Middle frontal gyrus (tissue), 1 donor: ENCODE results near the gene NBPF12.
"Not testable (repeated sequence)": the region's sequence is repeated elsewhere in the genome, so short reads cannot be mapped to it uniquely, and the experiment has no call there.

Experiments
- DNase-seq: peaks from one replicate; pipeline ENCODE4 v3.0.0-alpha.2; 2015; ENCODE audit warnings: low spot score; ENCODE audit errors: extremely low spot score

The NBPF12 gene

GRCh38 chr1:146938242-146938902 is at the start of gene NBPF12:
Gene NBPF12, plus strand, starts transcription at chr1:146938324. Its CDS starts 21,820 bp downstream, at chr1:146960144.
- peak; percentile 59 for DNase-seq

GRCh38 chr1:146891355-146891754 is 46.8 kb upstream of the NBPF12 start:
- DNase-seq: not testable (repeated sequence)

- DNase-seq: not testable (repeated sequence)
Measured at GRCh38 chr1:146892331-146892730, 45.8 kb upstream of the NBPF12 start.

DNA sequence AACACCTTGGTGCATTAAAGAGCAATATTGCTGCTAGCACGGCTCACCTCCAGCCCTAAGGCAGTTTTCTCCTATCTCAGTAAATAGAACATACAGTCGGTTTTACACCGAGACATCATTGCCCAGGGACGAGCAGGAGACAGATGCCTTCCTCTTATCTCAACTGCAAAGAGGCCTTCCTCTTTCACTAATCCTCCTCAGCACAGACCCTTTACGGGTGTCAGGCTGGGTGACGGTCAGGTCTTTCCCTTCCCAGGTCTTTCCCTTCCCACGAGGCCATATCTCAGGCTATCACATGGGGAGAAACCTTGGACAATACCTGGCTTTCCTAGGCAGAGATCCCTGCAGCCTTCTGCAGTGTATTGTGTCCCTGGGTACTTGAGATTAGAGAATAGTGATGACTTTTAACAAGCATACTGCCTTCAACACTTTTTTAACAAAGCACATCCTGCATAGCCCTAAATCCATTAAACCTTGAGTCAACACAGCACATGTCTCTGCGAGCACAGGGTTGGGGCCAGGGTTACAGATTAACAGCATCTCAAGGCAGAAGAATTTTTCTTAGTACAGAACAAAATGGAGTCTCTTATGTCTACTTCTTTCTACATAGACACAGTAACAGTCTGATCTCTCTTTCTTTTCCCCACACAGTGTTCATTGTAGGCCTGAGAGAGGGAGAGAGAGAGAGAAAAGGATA is 30.4 kb upstream of the NBPF12 start:
- DNase-seq: not testable (repeated sequence)

DNA sequence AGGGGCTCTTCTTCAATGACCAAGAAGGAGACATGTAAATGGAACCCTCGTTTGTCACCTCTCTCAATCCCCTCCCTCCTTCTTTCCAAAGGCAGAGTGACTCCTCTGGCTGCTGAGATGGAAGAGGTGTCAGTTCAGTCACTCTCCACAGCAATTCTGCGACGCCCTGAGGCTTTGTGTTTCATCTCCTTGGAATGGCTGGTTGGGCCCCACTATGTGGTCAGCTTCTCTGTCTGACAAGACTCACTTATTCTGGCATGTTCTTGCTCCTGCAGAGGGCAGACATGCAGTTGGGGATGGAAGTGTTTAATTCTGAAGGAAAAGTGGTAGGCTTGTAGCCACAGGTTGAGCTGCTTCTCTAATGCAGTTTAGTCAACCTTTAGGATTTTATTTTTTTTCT is 25.1 kb upstream of the NBPF12 start:
- not testable (repeated sequence) for DNase-seq

DNA sequence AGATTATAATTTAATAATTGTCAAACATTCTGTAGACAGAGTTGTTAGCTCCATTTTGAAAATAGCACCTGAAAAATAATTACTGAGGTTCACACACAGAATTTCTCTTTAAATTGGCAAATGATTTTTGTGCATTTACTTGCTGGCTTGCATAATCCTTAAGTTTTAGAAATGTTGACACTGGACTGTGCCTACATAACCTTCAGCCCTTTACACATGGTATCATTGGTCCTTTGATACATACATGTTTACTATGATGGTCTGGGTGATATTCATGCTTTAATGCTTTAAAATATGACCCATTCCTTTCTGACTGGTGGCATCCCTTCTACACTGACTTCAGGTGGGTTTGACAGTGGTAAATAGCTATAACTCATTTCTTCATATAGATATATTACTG is 17.3 kb upstream of the NBPF12 start:
- not testable (repeated sequence) for DNase-seq

GRCh38 chr1:146922614-146923013 is 15.5 kb upstream of the NBPF12 start:
- DNase-seq: not testable (repeated sequence)

- not testable (repeated sequence) for DNase-seq
Measured at GRCh38 chr1:146924106-146924505, 14.0 kb upstream of the NBPF12 start.

GRCh38 chr1:146926413-146926812 is 11.7 kb upstream of the NBPF12 start:
- DNase-seq: not testable (repeated sequence)

- DNase-seq: not testable (repeated sequence)
Measured at GRCh38 chr1:146930225-146930624, 7.9 kb upstream of the NBPF12 start.

- DNase-seq: not testable (repeated sequence)
Measured at GRCh38 chr1:146934390-146935223, 3.5 kb upstream of the NBPF12 start.

DNA sequence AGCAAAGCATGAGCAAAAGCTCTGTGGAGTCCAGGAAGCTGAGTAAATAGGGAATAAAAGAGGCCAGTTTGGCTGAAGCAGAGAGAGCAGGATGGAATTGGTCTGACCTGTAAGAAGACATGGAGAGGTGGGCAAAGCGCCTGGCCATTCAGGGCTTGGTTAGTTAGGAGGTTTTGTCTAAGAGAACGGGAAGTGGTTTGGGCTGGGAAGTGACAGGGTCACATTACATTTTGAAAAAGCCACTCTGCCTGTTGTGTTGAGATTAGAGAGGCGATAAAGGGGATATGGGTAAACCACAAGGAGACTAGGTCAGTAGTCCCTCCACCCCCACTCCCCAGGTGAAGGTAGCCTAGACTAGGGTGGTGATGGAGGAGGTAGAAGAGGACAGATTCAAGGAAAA is 662 bp upstream of the NBPF12 start:
- DNase-seq: not testable (repeated sequence)

- not testable (repeated sequence) for DNase-seq
Measured at GRCh38 chr1:146938927-146939786, 1.0 kb downstream of the NBPF12 start.

DNA sequence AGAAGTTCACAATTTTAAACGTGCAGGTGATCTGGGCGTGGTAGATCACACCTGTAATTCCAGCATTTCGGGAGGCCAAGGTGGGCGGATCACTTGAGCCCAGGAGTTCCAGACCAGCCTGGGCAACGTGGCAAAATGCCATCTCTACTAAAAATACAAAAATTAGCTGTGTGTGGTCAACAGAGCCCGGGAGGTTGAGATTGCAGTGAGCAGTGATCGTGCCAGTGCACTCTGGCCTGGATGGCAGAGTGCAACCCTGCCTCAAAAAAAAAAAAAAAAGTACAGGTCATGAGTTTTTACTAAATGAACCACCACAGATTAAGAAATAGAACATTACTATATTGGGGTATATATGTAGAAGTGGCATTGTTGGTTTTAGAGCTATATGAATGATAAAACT is 2.2 kb downstream of the NBPF12 start:
- not testable (repeated sequence) for DNase-seq

- DNase-seq: not testable (repeated sequence)
Measured at GRCh38 chr1:146943342-146943886, 5.3 kb downstream of the NBPF12 start.

DNA sequence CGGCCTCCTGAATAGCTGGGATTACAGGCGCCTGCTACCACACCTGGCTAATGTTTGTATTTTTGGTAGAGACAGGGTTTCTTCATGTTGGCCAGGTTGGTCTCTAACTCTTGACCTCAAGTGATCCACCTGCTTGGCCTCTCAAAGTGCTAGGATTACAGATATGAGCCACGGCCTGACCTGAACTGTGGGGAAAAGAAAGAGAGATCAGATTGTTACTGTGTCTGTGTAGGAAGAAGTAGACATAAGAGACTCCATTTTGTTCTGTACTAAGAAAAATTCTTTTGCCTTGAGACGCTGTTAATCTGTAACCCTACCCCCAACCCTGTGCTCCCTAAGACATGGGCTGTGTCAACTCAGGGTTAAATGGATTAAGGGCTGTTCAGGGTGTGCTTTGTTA is 10.0 kb downstream of the NBPF12 start:
- not testable (repeated sequence) for DNase-seq

GRCh38 chr1:146964340-146964739 is 26.2 kb downstream of the NBPF12 start:
- DNase-seq: not testable (repeated sequence)

GRCh38 chr1:146966351-146966750 is 28.2 kb downstream of the NBPF12 start:
- not testable (repeated sequence) for DNase-seq

DNA sequence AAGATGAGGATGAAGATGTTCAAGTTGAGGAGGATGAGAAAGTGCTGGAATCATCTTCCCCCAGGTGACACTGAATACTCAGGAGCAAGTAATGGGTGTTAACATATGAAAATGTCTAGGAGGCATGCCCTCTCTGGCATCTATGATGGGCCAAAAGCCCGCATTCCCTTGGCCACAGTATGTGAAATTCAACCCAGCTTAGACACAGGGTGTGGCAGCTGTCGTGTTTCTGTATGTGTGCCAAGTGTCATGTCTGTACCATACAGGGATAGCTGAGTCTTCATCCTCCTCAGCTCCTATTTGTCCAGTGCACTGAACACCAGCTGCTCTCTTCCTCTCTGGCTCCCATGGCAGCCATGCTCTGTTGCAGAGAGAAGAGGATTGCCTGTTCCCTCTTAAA is 32.5 kb downstream of the NBPF12 start:
- not testable (repeated sequence) for DNase-seq

GRCh38 chr1:146972681-146973080 is 34.6 kb downstream of the NBPF12 start:
- DNase-seq: not testable (repeated sequence)
